ENCODE data around the gene RBX1. TPM values are rescaled to one million over a fixed set of nuclear protein-coding genes. Genes with fewer than 3 reads are reported as not detected.
A peak's percentile ranks its signal among the peaks of the same experiment; 100 is the strongest.

RBX1 gene
- total and polyA plus RNA-seq, 2 of the 8 experiments (the other 6 are each of a cell fraction or from before 2014, with no cell fraction given): 76.5 to 119 TPM

DNA sequence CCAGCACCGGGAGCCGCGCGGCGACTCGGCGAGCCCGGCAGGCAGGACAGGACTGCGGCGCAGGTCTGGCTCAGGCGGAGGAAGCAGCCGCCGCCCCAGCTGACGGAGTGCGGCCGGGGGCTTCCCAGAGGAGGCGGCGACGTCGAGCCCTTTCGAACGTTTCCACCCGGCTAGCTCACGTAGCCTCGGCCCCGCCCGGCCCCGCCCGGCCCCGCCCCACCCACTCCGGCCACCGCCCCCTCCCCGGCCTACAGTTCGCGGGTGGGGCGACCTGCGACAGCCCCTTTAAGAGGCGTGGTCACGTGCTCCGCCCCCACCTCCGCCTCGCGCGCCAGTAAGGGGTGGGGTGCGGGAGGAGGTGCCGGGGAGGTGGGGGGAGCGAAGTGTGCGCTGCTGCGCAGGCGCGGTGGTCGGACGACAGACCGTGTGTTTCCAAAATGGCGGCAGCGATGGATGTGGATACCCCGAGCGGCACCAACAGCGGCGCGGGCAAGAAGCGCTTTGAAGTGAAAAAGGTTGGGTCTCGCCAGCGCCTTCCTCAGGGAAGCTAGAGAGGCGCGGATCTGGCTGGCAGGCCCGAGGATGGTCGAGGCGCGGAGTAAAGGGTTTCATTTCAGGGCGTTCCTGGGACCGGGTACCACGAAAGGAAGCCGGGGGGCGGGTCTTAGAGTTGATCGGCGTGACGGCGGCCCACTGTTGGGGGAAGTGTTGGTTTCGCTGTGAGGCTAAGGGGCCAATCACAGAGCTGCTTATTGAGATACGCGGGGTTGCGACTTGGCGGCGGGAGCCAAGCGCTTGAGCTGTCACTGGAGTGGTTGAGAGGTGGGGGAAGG, at the start of gene RBX1 (continued):
- peak; percentile 25; the same call in 1 of the 2 replicates for TF ChIP-seq BACH1 (IDR thresholded peaks at IDR 0.05; ENCODE audit: low read length)
- no peak for TF ChIP-seq MAFK (IDR thresholded peaks at IDR 0.05; ENCODE audit: low read depth, low read length)
- TF ChIP-seq POU5F1 (IDR thresholded peaks at IDR 0.05; ENCODE audit: low read depth, low read length): no peak
- TF ChIP-seq EGR1 (IDR thresholded peaks at IDR 0.05; ENCODE audit: borderline replicate concordance, low read depth, low read length): no peak
- no peak for TF ChIP-seq NANOG (IDR thresholded peaks at IDR 0.05; ENCODE audit: insufficient read depth, low read depth, low read length, poor library complexity, severe bottlenecking)
- no peak for TF ChIP-seq FOSL1 (IDR thresholded peaks at IDR 0.05; ENCODE audit: insufficient read depth, low read depth, low read length)
- TF ChIP-seq, protein P1, sequence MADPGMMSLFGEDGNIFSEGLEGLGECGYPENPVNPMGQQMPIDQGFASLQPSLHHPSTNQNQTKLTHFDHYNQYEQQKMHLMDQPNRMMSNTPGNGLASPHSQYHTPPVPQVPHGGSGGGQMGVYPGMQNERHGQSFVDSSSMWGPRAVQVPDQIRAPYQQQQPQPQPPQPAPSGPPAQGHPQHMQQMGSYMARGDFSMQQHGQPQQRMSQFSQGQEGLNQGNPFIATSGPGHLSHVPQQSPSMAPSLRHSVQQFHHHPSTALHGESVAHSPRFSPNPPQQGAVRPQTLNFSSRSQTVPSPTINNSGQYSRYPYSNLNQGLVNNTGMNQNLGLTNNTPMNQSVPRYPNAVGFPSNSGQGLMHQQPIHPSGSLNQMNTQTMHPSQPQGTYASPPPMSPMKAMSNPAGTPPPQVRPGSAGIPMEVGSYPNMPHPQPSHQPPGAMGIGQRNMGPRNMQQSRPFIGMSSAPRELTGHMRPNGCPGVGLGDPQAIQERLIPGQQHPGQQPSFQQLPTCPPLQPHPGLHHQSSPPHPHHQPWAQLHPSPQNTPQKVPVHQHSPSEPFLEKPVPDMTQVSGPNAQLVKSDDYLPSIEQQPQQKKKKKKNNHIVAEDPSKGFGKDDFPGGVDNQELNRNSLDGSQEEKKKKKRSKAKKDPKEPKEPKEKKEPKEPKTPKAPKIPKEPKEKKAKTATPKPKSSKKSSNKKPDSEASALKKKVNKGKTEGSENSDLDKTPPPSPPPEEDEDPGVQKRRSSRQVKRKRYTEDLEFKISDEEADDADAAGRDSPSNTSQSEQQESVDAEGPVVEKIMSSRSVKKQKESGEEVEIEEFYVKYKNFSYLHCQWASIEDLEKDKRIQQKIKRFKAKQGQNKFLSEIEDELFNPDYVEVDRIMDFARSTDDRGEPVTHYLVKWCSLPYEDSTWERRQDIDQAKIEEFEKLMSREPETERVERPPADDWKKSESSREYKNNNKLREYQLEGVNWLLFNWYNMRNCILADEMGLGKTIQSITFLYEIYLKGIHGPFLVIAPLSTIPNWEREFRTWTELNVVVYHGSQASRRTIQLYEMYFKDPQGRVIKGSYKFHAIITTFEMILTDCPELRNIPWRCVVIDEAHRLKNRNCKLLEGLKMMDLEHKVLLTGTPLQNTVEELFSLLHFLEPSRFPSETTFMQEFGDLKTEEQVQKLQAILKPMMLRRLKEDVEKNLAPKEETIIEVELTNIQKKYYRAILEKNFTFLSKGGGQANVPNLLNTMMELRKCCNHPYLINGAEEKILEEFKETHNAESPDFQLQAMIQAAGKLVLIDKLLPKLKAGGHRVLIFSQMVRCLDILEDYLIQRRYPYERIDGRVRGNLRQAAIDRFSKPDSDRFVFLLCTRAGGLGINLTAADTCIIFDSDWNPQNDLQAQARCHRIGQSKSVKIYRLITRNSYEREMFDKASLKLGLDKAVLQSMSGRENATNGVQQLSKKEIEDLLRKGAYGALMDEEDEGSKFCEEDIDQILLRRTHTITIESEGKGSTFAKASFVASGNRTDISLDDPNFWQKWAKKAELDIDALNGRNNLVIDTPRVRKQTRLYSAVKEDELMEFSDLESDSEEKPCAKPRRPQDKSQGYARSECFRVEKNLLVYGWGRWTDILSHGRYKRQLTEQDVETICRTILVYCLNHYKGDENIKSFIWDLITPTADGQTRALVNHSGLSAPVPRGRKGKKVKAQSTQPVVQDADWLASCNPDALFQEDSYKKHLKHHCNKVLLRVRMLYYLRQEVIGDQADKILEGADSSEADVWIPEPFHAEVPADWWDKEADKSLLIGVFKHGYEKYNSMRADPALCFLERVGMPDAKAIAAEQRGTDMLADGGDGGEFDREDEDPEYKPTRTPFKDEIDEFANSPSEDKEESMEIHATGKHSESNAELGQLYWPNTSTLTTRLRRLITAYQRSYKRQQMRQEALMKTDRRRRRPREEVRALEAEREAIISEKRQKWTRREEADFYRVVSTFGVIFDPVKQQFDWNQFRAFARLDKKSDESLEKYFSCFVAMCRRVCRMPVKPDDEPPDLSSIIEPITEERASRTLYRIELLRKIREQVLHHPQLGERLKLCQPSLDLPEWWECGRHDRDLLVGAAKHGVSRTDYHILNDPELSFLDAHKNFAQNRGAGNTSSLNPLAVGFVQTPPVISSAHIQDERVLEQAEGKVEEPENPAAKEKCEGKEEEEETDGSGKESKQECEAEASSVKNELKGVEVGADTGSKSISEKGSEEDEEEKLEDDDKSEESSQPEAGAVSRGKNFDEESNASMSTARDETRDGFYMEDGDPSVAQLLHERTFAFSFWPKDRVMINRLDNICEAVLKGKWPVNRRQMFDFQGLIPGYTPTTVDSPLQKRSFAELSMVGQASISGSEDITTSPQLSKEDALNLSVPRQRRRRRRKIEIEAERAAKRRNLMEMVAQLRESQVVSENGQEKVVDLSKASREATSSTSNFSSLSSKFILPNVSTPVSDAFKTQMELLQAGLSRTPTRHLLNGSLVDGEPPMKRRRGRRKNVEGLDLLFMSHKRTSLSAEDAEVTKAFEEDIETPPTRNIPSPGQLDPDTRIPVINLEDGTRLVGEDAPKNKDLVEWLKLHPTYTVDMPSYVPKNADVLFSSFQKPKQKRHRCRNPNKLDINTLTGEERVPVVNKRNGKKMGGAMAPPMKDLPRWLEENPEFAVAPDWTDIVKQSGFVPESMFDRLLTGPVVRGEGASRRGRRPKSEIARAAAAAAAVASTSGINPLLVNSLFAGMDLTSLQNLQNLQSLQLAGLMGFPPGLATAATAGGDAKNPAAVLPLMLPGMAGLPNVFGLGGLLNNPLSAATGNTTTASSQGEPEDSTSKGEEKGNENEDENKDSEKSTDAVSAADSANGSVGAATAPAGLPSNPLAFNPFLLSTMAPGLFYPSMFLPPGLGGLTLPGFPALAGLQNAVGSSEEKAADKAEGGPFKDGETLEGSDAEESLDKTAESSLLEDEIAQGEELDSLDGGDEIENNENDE (IDR thresholded peaks at IDR 0.05; ENCODE audit: insufficient replicate concordance, low read length): no peak
- TF ChIP-seq KDM4A (IDR thresholded peaks at IDR 0.05; ENCODE audit: low read depth, low read length, severe bottlenecking): no peak
- TF ChIP-seq RFX5 (IDR thresholded peaks at IDR 0.05; ENCODE audit: borderline replicate concordance, low read depth, low read length): no peak
